Adrenal gland (tissue), 12 donors: ENCODE results near the gene DPY19L2. TPM values are rescaled to one million over a fixed set of nuclear protein-coding genes. Genes with fewer than 3 reads are reported as not detected.
"Not testable (repeated sequence)": the region's sequence is repeated elsewhere in the genome, so short reads cannot be mapped to it uniquely, and the experiment has no call there.

Experiments used
- DNase-seq, 7 donors: peaks; one replicate each; pipeline ENCODE4 v3.0.0-alpha.2; 2019 to 2020
- H3K27ac ChIP-seq, 5 donors: fragments of 200-600 bp; sonication (generic) in 4 of 5; 1 replicate in 3 of 5; 2 replicates in 2 of 5; pipeline versions ENCODE4 v1.5.1 to v1.8.0; 2016 to 2020; ENCODE audit warnings: mild to moderate bottlenecking in 1 of 5
- H3K27me3 ChIP-seq: fragments of 200-600 bp; 2 replicates; pipeline ENCODE4 v1.8.0; 2021
- H3K36me3 ChIP-seq, 2 donors: fragments of 200-600 bp; replicated peaks in 1 of 2; 1 replicate in 1 of 2; 2 replicates in 1 of 2; pipeline versions ENCODE4 v1.5.1 to v1.8.0; 2018 to 2022
- H3K4me1 ChIP-seq, 2 donors: fragments of 200-600 bp; replicated peaks in 1 of 2; 1 replicate in 1 of 2; 2 replicates in 1 of 2; pipeline versions ENCODE4 v1.5.1 to v1.8.0; 2018 to 2021
- H3K4me3 ChIP-seq, 4 donors: fragments of 200-600 bp; sonication (generic) in 3 of 4; one replicate each; pipeline ENCODE4 v1.5.1; 2016 to 2018
- H3K9me3 ChIP-seq, 3 donors: fragments of 200-600 bp; sonication (generic) in 1 of 3; replicated peaks in 1 of 3; 1 replicate in 2 of 3; 2 replicates in 1 of 3; pipeline versions ENCODE4 v1.5.1 to v1.8.0; 2016 to 2021
- POLR2A ChIP-seq, 2 donors: fragments of 450-650 bp; IDR thresholded peaks; one replicate each; pipeline ENCODE4 v1.6.1; 2017; ENCODE audit warnings: antibody characterized with exemption in 2 of 2, mild to moderate bottlenecking in 2 of 2, moderate library complexity in 1 of 2
- WGBS, 4 donors: extraction: QIAGEN DNeasy Blood & Tissue Kit in 2 of 4; methylation state at CpG; one replicate each; pipeline versions ENCODE4 v1.1.5 to v1.1.7; 2013 to 2017; 5-methylcytosine and 5-hydroxymethylcytosine counted together
- intact Hi-C, 2 donors: fragments of 100-400 bp; cut with DNase I; formaldehyde crosslinking; loops; one replicate each; pipeline versions ENCODE4 v1.14.1 to v1.15.0; 2022 to 2023
- polyA plus RNA-seq, 3 donors: library from polyadenylated mRNA; stranded (reverse); fragments of 200-250 nt in 2 of 3; fragments of 350-450 nt in 1 of 3; fragmentation: Illumina TruSeq in 1 of 3; extraction: RNeasy Lipid Tissue Mini Kit (QIAGEN cat#74804) in 1 of 3; gene quantifications; one replicate each; pipeline ENCODE4 v1.2.3, GENCODE V29; 2013 to 2014
- total RNA-seq, 9 donors: library from RNA; depleted of rRNA in 4 of 9; stranded (reverse); fragments of >200 nt in 4 of 9; fragments of 120-200 nt in 1 of 9; fragmentation: NEBNext Ultra II Directional in 1 of 9; extraction: Animal tissue kit (Norgen Biotek cat#: 25700) in 1 of 9; gene quantifications; one replicate each; pipeline versions ENCODE4 v1.1.0 to v1.2.4, GENCODE V29; 2013 to 2023
- TF ChIP-seq, protein P1 (sequence below), 6 experiments: fragments of 450-650 bp in 4 of 6; fragments of 200-600 bp in 2 of 6; sonication (generic) in 1 of 6; IDR thresholded peaks; 1 replicate in 5 of 6; 2 replicates in 1 of 6; pipeline versions ENCODE4 v1.5.1 to v1.8.0; 2016 to 2021; ENCODE audit warnings: antibody characterized with exemption in 6 of 6, mild to moderate bottlenecking in 2 of 6, moderate library complexity in 1 of 6
- donor health status: healthy with polysubstance abuse.
- donor health status: Bipolar disorder and iron deficiency.
- donor health status: DM: yes; HTN: yes; CAD: no.
- donor health status: DM: no; HTN: no; CAD: no.
- donor health status: DM: no; HTN: no; CAD: no.
- donor health status: DM: yes; HTN: yes; CAD: no.

The DPY19L2 gene
- total and polyA plus RNA-seq, 12 donors = 3.4 to 57.0 (median 14.5) TPM

- intact Hi-C loops, H3K27ac ChIP-seq, DNase-seq, H3K27me3 ChIP-seq, H3K9me3 ChIP-seq, H3K4me3 ChIP-seq, H3K4me1 ChIP-seq, H3K36me3 ChIP-seq: not testable (repeated sequence)
- WGBS, 4 donors = 83 to 98% (median 93%) methylated on average over 6 of the region's 6 CpGs
Observed at GRCh38 chr12:63558445-63558844, 109.8 kb downstream of the DPY19L2 start.

- intact Hi-C loops, DNase-seq, H3K9me3 ChIP-seq, H3K27ac ChIP-seq, H3K27me3 ChIP-seq, H3K4me1 ChIP-seq, H3K4me3 ChIP-seq, H3K36me3 ChIP-seq: not testable (repeated sequence)
- 72 to 91% (median 85%) methylated on average over 13 of the region's 13 CpGs for WGBS, 4 donors
Observed at GRCh38 chr12:63551397-63551796, 116.9 kb downstream of the DPY19L2 start.

DNA sequence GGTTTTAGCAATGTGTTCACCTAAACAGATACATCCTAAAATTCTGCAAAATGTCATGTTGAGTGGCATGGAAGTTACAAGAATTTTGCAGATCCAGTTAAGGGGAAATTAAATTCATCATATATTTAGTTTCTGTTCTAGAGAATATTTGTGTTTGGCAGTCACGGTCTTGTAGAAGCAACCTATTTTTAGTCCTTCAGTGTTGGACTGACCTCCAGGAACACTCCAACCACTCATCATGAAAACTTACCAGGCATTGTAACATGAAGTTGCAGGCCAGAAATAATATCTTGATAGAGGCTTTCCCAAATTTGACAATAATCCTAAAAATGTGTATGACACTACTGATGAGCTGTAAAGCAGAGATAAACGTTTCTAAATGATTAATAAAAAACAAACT lies 119.3 kb downstream of the DPY19L2 start:
- H3K36me3 ChIP-seq, H3K4me3 ChIP-seq, intact Hi-C loops, DNase-seq, H3K27ac ChIP-seq, H3K9me3 ChIP-seq, H3K4me1 ChIP-seq, H3K27me3 ChIP-seq: not testable (repeated sequence)
- WGBS, 4 donors = 25 to 36% (median 33%) methylated on average over 2 of the region's 2 CpGs

DNA sequence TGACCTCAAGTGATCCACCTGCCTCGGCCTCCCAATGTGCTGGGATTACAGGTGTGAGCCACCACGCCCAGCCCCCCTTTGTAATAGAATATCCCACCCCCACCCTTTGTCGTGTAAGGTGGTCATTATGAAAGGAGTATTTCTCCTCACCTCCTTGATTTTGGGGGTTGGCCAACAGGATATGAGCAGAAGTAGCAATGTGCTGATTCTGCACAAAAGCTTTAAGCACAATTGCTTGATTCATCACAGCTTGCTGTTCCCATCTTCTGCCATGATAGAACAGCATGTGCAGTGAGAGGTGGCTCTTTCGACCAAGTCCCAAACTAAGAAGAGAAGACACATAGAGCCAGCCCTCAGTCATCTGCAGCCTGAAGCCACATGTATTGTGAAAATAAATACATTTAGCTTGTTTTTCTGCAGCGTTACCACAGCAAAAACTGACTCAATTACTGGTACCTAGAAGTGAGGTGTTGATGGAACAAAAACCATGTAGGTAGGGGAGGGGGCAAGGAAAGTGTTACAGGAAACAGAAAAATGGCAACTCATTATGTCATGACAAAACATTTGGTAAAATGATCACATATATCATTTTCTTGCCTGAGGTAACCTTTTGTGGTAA lies 122.9 kb downstream of the DPY19L2 start:
- H3K27me3 ChIP-seq, intact Hi-C loops, H3K9me3 ChIP-seq, H3K36me3 ChIP-seq, H3K27ac ChIP-seq, H3K4me1 ChIP-seq, H3K4me3 ChIP-seq, DNase-seq: not testable (repeated sequence)
- 66 to 84% (median 69%) methylated on average over 3 to 4 of the region's 5 CpGs for WGBS, 4 donors

GRCh38 chr12:63538656-63539055 lies 129.6 kb downstream of the DPY19L2 start:
- H3K4me1 ChIP-seq, H3K27me3 ChIP-seq, DNase-seq, H3K27ac ChIP-seq, H3K4me3 ChIP-seq, intact Hi-C loops, H3K9me3 ChIP-seq, H3K36me3 ChIP-seq: not testable (repeated sequence)
- WGBS, 4 donors = 64 to 71% (median 70%) methylated on average over 4 of the region's 4 CpGs

GRCh38 chr12:63537838-63538237 lies 130.5 kb downstream of the DPY19L2 start:
- DNase-seq, H3K9me3 ChIP-seq, H3K4me1 ChIP-seq, H3K36me3 ChIP-seq, H3K27ac ChIP-seq, H3K27me3 ChIP-seq, H3K4me3 ChIP-seq, intact Hi-C loops: not testable (repeated sequence)

GRCh38 chr12:63529641-63530040 lies 138.7 kb downstream of the DPY19L2 start:
- intact Hi-C loops, H3K9me3 ChIP-seq, H3K27ac ChIP-seq, H3K36me3 ChIP-seq, H3K4me1 ChIP-seq, H3K27me3 ChIP-seq, DNase-seq, H3K4me3 ChIP-seq: not testable (repeated sequence)
- WGBS, 4 donors = 69 to 96% (median 85%) methylated on average over 7 of the region's 7 CpGs

DNA sequence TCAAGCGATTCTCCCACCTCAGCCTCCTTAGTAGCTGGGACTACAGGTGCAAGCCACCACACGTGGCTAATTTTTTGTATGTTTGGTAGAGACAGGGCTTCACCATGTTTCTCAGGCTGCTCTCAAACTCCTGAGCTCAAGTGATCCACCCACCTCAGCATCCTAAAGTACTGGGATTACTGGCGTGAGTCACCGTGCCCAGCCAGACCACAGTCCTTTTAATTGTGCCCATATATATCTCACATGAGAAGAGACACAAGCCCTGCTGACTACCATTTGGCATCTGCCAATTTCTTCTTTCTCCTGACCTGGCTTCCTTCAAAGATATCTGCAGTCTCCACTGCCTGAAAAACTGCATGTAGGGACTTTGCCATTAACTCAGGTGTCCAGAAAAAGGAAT lies 142.5 kb downstream of the DPY19L2 start:
- Histone ChIP-seq H3K27me3 (no peaks in the 10 kb centered on the region), H3K36me3 (no peaks in the 10 kb centered on the region), H3K4me1 (no peaks in the 10 kb centered on the region), H3K27ac (no peak overlapping the region), H3K9me3 (no peaks in the 10 kb centered on the region), H3K4me3 (no peak overlapping the region)
- WGBS, 4 donors = 84 to 91% (median 86%) methylated on average over 4 of the region's 4 CpGs
- intact Hi-C loops = no loop called here
- TF ChIP-seq, protein P1, sequence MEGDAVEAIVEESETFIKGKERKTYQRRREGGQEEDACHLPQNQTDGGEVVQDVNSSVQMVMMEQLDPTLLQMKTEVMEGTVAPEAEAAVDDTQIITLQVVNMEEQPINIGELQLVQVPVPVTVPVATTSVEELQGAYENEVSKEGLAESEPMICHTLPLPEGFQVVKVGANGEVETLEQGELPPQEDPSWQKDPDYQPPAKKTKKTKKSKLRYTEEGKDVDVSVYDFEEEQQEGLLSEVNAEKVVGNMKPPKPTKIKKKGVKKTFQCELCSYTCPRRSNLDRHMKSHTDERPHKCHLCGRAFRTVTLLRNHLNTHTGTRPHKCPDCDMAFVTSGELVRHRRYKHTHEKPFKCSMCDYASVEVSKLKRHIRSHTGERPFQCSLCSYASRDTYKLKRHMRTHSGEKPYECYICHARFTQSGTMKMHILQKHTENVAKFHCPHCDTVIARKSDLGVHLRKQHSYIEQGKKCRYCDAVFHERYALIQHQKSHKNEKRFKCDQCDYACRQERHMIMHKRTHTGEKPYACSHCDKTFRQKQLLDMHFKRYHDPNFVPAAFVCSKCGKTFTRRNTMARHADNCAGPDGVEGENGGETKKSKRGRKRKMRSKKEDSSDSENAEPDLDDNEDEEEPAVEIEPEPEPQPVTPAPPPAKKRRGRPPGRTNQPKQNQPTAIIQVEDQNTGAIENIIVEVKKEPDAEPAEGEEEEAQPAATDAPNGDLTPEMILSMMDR (IDR thresholded peaks at IDR 0.05) = no peak
- TF ChIP-seq POLR2A (IDR thresholded peaks at IDR 0.05) = no peak
- no peak for DNase-seq
